ENCODE results near the gene UBASH3A. TPM values are rescaled to one million over a fixed set of nuclear protein-coding genes. Genes with fewer than 3 reads are reported as not detected.

The UBASH3A gene
- total RNA-seq, 1 experiment from 2014 or later: 0.07 TPM

DNA sequence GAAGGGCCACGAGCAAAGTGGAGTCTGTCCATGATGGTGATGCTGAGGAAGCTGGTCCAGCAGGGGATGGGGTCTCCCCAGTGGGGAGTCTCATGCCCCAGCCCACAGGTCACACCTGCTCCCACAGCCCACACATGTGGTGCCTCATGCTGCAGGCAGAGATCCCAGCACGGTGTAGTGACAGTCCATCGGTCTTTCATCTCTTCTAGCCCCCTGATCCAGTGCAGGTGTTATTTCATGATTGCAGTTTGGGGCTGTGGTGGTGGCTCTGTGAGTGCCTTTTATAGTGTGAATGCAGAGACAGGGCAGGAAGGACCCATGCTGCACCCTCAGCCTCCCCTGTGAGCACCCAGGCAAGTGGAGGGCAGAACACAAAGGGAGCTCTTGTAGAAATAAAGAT, 45.0 kb downstream of the UBASH3A start:
- ATAC-seq (no peak), DNase-seq (ENCODE audit: low read depth, low spot score) (no peak)
- H3K36me3 ChIP-seq (ENCODE audit: control insufficient read depth in 1 of 2, insufficient read depth in 2 of 2, low read length in 2 of 2): no peaks in the 10 kb centered on the region
- H2AFZ ChIP-seq (ENCODE audit: low read depth, low read length, poor library complexity, severe bottlenecking): no peak overlapping the region
- TF ChIP-seq EZH2 (IDR thresholded peaks at IDR 0.05) (no peak), CBX3 (IDR thresholded peaks at IDR 0.05; ENCODE audit: low read depth) (no peak), SIN3A (IDR thresholded peaks at IDR 0.05; ENCODE audit: low read depth) (no peak), EGR1 (IDR thresholded peaks at IDR 0.05; ENCODE audit: low read depth) (no peak), SRF (IDR thresholded peaks at IDR 0.05; ENCODE audit: low read depth) (no peak), POLR2AphosphoS5 (IDR thresholded peaks at IDR 0.05; ENCODE audit: low read depth, low read length) (no peak), TCF7L2 (IDR thresholded peaks at IDR 0.05; ENCODE audit: borderline replicate concordance, extremely low read depth, insufficient read depth, insufficient read length) (no peak), EZH2phosphoT487 (IDR thresholded peaks at IDR 0.05; ENCODE audit: borderline replicate concordance) (no peak), ATF3 (IDR thresholded peaks at IDR 0.05) (no peak), CEBPB (IDR thresholded peaks at IDR 0.05; ENCODE audit: low read depth) (no peak), JUND (IDR thresholded peaks at IDR 0.05) (no peak), FOSL1 (IDR thresholded peaks at IDR 0.05; ENCODE audit: low read depth) (no peak), YY1 (IDR thresholded peaks at IDR 0.05; ENCODE audit: extremely low read depth, insufficient replicate concordance, low read depth, low read length) (no peak), ZNF274 (IDR thresholded peaks at IDR 0.05; ENCODE audit: low read depth, low read length) (no peak), RAD21 (IDR thresholded peaks at IDR 0.05; ENCODE audit: low read depth) (no peak), ZFX (IDR thresholded peaks at IDR 0.05) (no peak)
- TF ChIP-seq, protein P1, sequence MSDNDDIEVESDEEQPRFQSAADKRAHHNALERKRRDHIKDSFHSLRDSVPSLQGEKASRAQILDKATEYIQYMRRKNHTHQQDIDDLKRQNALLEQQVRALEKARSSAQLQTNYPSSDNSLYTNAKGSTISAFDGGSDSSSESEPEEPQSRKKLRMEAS (IDR thresholded peaks at IDR 0.05): no peak
- TF ChIP-seq, protein P2, sequence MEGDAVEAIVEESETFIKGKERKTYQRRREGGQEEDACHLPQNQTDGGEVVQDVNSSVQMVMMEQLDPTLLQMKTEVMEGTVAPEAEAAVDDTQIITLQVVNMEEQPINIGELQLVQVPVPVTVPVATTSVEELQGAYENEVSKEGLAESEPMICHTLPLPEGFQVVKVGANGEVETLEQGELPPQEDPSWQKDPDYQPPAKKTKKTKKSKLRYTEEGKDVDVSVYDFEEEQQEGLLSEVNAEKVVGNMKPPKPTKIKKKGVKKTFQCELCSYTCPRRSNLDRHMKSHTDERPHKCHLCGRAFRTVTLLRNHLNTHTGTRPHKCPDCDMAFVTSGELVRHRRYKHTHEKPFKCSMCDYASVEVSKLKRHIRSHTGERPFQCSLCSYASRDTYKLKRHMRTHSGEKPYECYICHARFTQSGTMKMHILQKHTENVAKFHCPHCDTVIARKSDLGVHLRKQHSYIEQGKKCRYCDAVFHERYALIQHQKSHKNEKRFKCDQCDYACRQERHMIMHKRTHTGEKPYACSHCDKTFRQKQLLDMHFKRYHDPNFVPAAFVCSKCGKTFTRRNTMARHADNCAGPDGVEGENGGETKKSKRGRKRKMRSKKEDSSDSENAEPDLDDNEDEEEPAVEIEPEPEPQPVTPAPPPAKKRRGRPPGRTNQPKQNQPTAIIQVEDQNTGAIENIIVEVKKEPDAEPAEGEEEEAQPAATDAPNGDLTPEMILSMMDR (IDR thresholded peaks at IDR 0.05 in 2 of 3, conservative IDR thresholded peaks at IDR 0.05 in 1 of 3; ENCODE audit: borderline replicate concordance in 1 of 3, insufficient read depth in 1 of 3, low read depth in 2 of 3, low read length in 2 of 3): no peak
- TF ChIP-seq, protein P3, sequence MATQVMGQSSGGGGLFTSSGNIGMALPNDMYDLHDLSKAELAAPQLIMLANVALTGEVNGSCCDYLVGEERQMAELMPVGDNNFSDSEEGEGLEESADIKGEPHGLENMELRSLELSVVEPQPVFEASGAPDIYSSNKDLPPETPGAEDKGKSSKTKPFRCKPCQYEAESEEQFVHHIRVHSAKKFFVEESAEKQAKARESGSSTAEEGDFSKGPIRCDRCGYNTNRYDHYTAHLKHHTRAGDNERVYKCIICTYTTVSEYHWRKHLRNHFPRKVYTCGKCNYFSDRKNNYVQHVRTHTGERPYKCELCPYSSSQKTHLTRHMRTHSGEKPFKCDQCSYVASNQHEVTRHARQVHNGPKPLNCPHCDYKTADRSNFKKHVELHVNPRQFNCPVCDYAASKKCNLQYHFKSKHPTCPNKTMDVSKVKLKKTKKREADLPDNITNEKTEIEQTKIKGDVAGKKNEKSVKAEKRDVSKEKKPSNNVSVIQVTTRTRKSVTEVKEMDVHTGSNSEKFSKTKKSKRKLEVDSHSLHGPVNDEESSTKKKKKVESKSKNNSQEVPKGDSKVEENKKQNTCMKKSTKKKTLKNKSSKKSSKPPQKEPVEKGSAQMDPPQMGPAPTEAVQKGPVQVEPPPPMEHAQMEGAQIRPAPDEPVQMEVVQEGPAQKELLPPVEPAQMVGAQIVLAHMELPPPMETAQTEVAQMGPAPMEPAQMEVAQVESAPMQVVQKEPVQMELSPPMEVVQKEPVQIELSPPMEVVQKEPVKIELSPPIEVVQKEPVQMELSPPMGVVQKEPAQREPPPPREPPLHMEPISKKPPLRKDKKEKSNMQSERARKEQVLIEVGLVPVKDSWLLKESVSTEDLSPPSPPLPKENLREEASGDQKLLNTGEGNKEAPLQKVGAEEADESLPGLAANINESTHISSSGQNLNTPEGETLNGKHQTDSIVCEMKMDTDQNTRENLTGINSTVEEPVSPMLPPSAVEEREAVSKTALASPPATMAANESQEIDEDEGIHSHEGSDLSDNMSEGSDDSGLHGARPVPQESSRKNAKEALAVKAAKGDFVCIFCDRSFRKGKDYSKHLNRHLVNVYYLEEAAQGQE (IDR thresholded peaks at IDR 0.05; ENCODE audit: low read depth): no peak
- BruUV-seq (replicated peaks): no TSS peak
- no peaks in the 10 kb centered on the region for H3K79me2 ChIP-seq (ENCODE audit: insufficient read depth, low read length)
- intact Hi-C loops (cut with micrococcal nuclease): loop anchor here (5.0 kb wide), 1 partner anchor 836 kb away; no protein-coding TSS in a partner anchor
- no peak overlapping the region for H3K9ac ChIP-seq (ENCODE audit: low read length)
- no peak overlapping the region for H3K4me3 ChIP-seq (replicated peaks in 1 of 2; ENCODE audit: low read depth in 1 of 2, low read length in 2 of 2)
- ChIA-PET RAD21 (ENCODE audit: low non-redundant PET in 1 of 2, low total read pairs in 2 of 2, uncharacterized antibody in 2 of 2, unreplicated experiment in 2 of 2) (no interaction called here), POLR2A (no interaction called here), CTCF (no interaction called here)
- H3K9me3 ChIP-seq (ENCODE audit: control insufficient read depth in 1 of 2, insufficient read depth in 1 of 2, low read depth in 1 of 2, low read length in 2 of 2): no peaks in the 10 kb centered on the region
- H4K20me1 ChIP-seq (ENCODE audit: insufficient read depth): no peaks in the 10 kb centered on the region
- no peaks in the 10 kb centered on the region for H3K27me3 ChIP-seq (ENCODE audit: insufficient read depth, low read length)
- H3K4me2 ChIP-seq (ENCODE audit: low read length): no peak overlapping the region
- H3K27ac ChIP-seq (ENCODE audit: low read depth, low read length): no peak overlapping the region
- H3K4me1 ChIP-seq (ENCODE audit: control insufficient read depth in 1 of 2, insufficient read depth in 2 of 2, low read length in 2 of 2): peaks cover 6 to 13% of the 10 kb centered on the region in 2 experiments
- H3K9me2 ChIP-seq (ENCODE audit: insufficient read depth): no peaks in the 10 kb centered on the region

Measured in HCT116 (cell line).